ENCODE results near the gene MAB21L1.

DNA sequence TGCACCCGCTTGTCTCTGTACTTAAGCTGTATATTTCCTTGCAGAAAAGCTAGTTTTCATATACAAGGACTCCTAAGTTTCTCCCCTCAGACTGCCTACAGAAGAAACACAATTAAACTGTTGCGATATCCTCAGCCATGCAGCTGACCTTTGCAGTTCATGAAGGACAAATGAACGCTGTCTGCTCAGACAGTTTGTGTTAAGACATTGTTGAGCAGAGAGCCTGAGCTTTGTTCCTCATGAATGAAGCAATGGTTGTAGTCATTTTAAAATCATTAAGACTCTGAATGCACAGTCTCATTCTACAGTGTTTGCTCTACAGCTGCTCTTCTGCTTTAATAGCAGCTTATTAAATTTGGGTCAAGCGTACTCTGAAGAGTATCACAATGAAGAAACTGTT, 23.2 kb upstream of the MAB21L1 start:
- TF ChIP-seq YY1 (IDR thresholded peaks at IDR 0.05; ENCODE audit: insufficient read depth, insufficient read length) (no peak), SUZ12 (IDR thresholded peaks at IDR 0.05; ENCODE audit: extremely low read depth, insufficient read depth, insufficient read length) (no peak)

Measured in NT2/D1 (cell line).